ENCODE measurements around the gene JPT2.

The JPT2 gene

GRCh38 chr16:1677942-1678499 is at the start of gene JPT2:
TSS of gene JPT2 (plus strand) at chr16:1678279. CDS start at chr16:1678313, 34 bp downstream.
- peak; percentile 93 for DNase-seq

- DNase-seq = no peak
Observed at GRCh38 chr16:1630450-1631213, 47.4 kb upstream of the JPT2 start.

GRCh38 chr16:1631230-1631629 is 46.8 kb upstream of the JPT2 start:
- no peak for DNase-seq

GRCh38 chr16:1631931-1632637 is 46.0 kb upstream of the JPT2 start:
- no peak for DNase-seq

GRCh38 chr16:1632638-1632970 is 45.5 kb upstream of the JPT2 start:
- DNase-seq = no peak

- no peak for DNase-seq
Observed at GRCh38 chr16:1633310-1633709, 44.8 kb upstream of the JPT2 start.

GRCh38 chr16:1634541-1634940 is 43.5 kb upstream of the JPT2 start:
- DNase-seq = no peak

GRCh38 chr16:1635070-1635469 is 43.0 kb upstream of the JPT2 start:
- peak; percentile 87 for DNase-seq

GRCh38 chr16:1637526-1637925 is 40.6 kb upstream of the JPT2 start:
- DNase-seq = no peak

- no peak for DNase-seq
Observed at GRCh38 chr16:1638757-1639156, 39.3 kb upstream of the JPT2 start.

- no peak for DNase-seq
Observed at GRCh38 chr16:1639282-1639681, 38.8 kb upstream of the JPT2 start.

- DNase-seq = no peak
Observed at GRCh38 chr16:1639860-1640259, 38.2 kb upstream of the JPT2 start.

GRCh38 chr16:1640261-1640941 is 37.7 kb upstream of the JPT2 start:
- no peak for DNase-seq

- no peak for DNase-seq
Observed at GRCh38 chr16:1641261-1641660, 36.8 kb upstream of the JPT2 start.

- DNase-seq = no peak
Observed at GRCh38 chr16:1642148-1642547, 35.9 kb upstream of the JPT2 start.

GRCh38 chr16:1642753-1643152 is 35.3 kb upstream of the JPT2 start:
- DNase-seq = no peak

- DNase-seq = no peak
Observed at GRCh38 chr16:1643521-1643920, 34.6 kb upstream of the JPT2 start.

GRCh38 chr16:1645914-1646525 is 32.1 kb upstream of the JPT2 start:
- peak; percentile 55 for DNase-seq

GRCh38 chr16:1647856-1648255 is 30.2 kb upstream of the JPT2 start:
- peak; percentile 73 for DNase-seq

- no peak for DNase-seq
Observed at GRCh38 chr16:1650131-1650530, 27.9 kb upstream of the JPT2 start.

- DNase-seq = no peak
Observed at GRCh38 chr16:1651094-1651973, 26.7 kb upstream of the JPT2 start.

GRCh38 chr16:1651974-1652312 is 26.1 kb upstream of the JPT2 start:
- no peak for DNase-seq

All from MV-4-11 (cell line).